Trophoblast cell (in vitro differentiated cells and primary cell): ENCODE results near the gene KRTAP3-1.

Source experiments
- DNase-seq, 2 donors: peaks; one replicate each; pipeline ENCODE4 v3.0.0-alpha.2; 2016
- H2AFZ ChIP-seq: 2 replicates; pipeline ENCODE4 v1.6.1; 2013; ENCODE audit warnings: low read length, moderate library complexity, mild to moderate bottlenecking; ENCODE audit not compliant: insufficient read depth, poor library complexity
- H2AK5ac ChIP-seq: 2 replicates; pipeline ENCODE4 v1.6.1; 2013; ENCODE audit warnings: mild to moderate bottlenecking, low read length
- H2BK120ac ChIP-seq: 2 replicates; pipeline ENCODE4 v1.6.1; 2013; ENCODE audit warnings: low read length, mild to moderate bottlenecking, moderate library complexity; ENCODE audit not compliant: insufficient read depth, poor library complexity
- H2BK12ac ChIP-seq: 2 replicates; pipeline ENCODE4 v1.6.1; 2013; ENCODE audit warnings: mild to moderate bottlenecking, low read length, moderate library complexity
- H2BK5ac ChIP-seq: 2 replicates; pipeline ENCODE4 v1.6.1; 2013; ENCODE audit warnings: low read length, low read depth, moderate library complexity, mild to moderate bottlenecking; ENCODE audit not compliant: poor library complexity
- H3K14ac ChIP-seq: 2 replicates; pipeline ENCODE4 v1.6.1; 2013; ENCODE audit warnings: mild to moderate bottlenecking, low read length
- H3K18ac ChIP-seq: 2 replicates; pipeline ENCODE4 v1.6.1; 2013; ENCODE audit warnings: mild to moderate bottlenecking, low read length
- H3K23ac ChIP-seq: 2 replicates; pipeline ENCODE4 v1.6.1; 2013; ENCODE audit warnings: low read length
- H3K27ac ChIP-seq: 2 replicates; pipeline ENCODE4 v1.5.1; 2013; ENCODE audit warnings: low read depth, mild to moderate bottlenecking, inconsistent platforms, low read length, moderate library complexity
- H3K27me3 ChIP-seq: 2 replicates; pipeline ENCODE4 v1.6.1; 2013; ENCODE audit warnings: inconsistent platforms, mild to moderate bottlenecking, low read length, moderate library complexity; ENCODE audit not compliant: insufficient read depth
- H3K36me3 ChIP-seq, 2 experiments: 1 replicate in 1 of 2; 2 replicates in 1 of 2; pipeline ENCODE4 v1.6.1; 2013; ENCODE audit warnings: low read length in 2 of 2, mild to moderate bottlenecking in 2 of 2, moderate library complexity in 1 of 2; ENCODE audit not compliant: insufficient read depth in 2 of 2, control insufficient read depth in 1 of 2
- H3K4ac ChIP-seq: 2 replicates; pipeline ENCODE4 v1.6.1; 2013; ENCODE audit warnings: low read depth, mild to moderate bottlenecking, low read length, moderate library complexity
- H3K4me1 ChIP-seq, 2 experiments: 1 replicate in 1 of 2; 2 replicates in 1 of 2; pipeline ENCODE4 v1.6.1; 2013; ENCODE audit warnings: low read length in 2 of 2, mild to moderate bottlenecking in 2 of 2, moderate library complexity in 1 of 2; ENCODE audit not compliant: insufficient read depth in 2 of 2, control insufficient read depth in 1 of 2
- H3K4me2 ChIP-seq: 2 replicates; pipeline ENCODE4 v1.6.1; 2013; ENCODE audit warnings: inconsistent platforms, mild to moderate bottlenecking, low read length, moderate library complexity
- H3K4me3 ChIP-seq: 2 replicates; pipeline ENCODE4 v1.5.1; 2013; ENCODE audit warnings: mild to moderate bottlenecking, low read depth, low read length, inconsistent platforms
- H3K79me1 ChIP-seq: one replicate; pipeline ENCODE4 v1.6.1; 2013; ENCODE audit warnings: low read length
- H3K79me2 ChIP-seq: 2 replicates; pipeline ENCODE4 v1.6.1; 2013; ENCODE audit warnings: low read length, mild to moderate bottlenecking; ENCODE audit not compliant: control insufficient read depth, insufficient read depth, poor library complexity
- H3K9ac ChIP-seq: 2 replicates; pipeline ENCODE4 v1.6.1; 2013; ENCODE audit warnings: mild to moderate bottlenecking, low read length
- H3K9me3 ChIP-seq: 2 replicates; pipeline ENCODE4 v1.6.1; 2013; ENCODE audit warnings: low read depth, mild to moderate bottlenecking, control low read depth, inconsistent platforms, low read length; ENCODE audit not compliant: insufficient read depth
- H4K12ac ChIP-seq: 2 replicates; pipeline ENCODE4 v1.6.1; 2013; ENCODE audit warnings: low read depth, mild to moderate bottlenecking, low read length, moderate library complexity
- H4K8ac ChIP-seq: 2 replicates; pipeline ENCODE4 v1.6.1; 2013; ENCODE audit warnings: low read depth, mild to moderate bottlenecking, low read length, moderate library complexity
- H4K91ac ChIP-seq: one replicate; pipeline ENCODE4 v1.6.1; 2013; ENCODE audit warnings: low read depth, mild to moderate bottlenecking, low read length, moderate library complexity
- WGBS: extraction: QIAGEN DNeasy Blood & Tissue Kit; methylation state at CpG from one replicate; pipeline ENCODE4 v1.1.7; 2013; ENCODE audit warnings: missing lambda C conversion rate; ENCODE audit not compliant: insufficient read length, insufficient coverage; ENCODE audit errors: extremely low coverage; 5-methylcytosine and 5-hydroxymethylcytosine counted together

KRTAP3-1 gene

GRCh38 chr17:41020336-41020735 lies 11.4 kb upstream of the KRTAP3-1 start:
- no peak for DNase-seq
- no peaks in the 10 kb centered on the region for H3K4me1 ChIP-seq

GRCh38 chr17:41019415-41019814 lies 10.5 kb upstream of the KRTAP3-1 start:
- Histone ChIP-seq H4K12ac (no peak overlapping the region), H2BK5ac (no peak overlapping the region), H4K8ac (no peak overlapping the region), H3K9me3 (no peaks in the 10 kb centered on the region), H3K9ac (no peak overlapping the region), H3K4me3 (no peak overlapping the region), H3K27ac (no peak overlapping the region), H3K4ac (no peak overlapping the region), H3K18ac (no peak overlapping the region), H3K36me3 (no peaks in the 10 kb centered on the region), H3K27me3 (no peaks in the 10 kb centered on the region), H2AK5ac (no peak overlapping the region), H3K4me1 (no peaks in the 10 kb centered on the region), H3K79me1 (no peaks in the 10 kb centered on the region), H2AFZ (no peak overlapping the region), H2BK120ac (no peak overlapping the region), H3K4me2 (no peak overlapping the region), H3K23ac (no peak overlapping the region), H3K79me2 (no peaks in the 10 kb centered on the region), H4K91ac (no peak overlapping the region), H2BK12ac (no peak overlapping the region), H3K14ac (no peak overlapping the region)
- DNase-seq, result no peak
- WGBS, result no CpG with 5 or more reads among the region's 3 CpGs

More at GRCh38 chr17:41020336-41020735, 11.4 kb upstream of the KRTAP3-1 start:
- Histone ChIP-seq H3K27me3 (no peaks in the 10 kb centered on the region), H3K9ac (no peak overlapping the region), H3K23ac (no peak overlapping the region), H3K4me3 (no peak overlapping the region), H2BK12ac (no peak overlapping the region), H3K9me3 (no peaks in the 10 kb centered on the region), H2AFZ (no peak overlapping the region), H3K18ac (no peak overlapping the region), H2AK5ac (no peak overlapping the region), H3K79me1 (no peaks in the 10 kb centered on the region), H3K79me2 (no peaks in the 10 kb centered on the region), H4K91ac (no peak overlapping the region), H3K14ac (no peak overlapping the region), H3K27ac (no peak overlapping the region), H3K36me3 (no peaks in the 10 kb centered on the region), H3K4me2 (no peak overlapping the region), H2BK5ac (no peak overlapping the region), H4K8ac (no peak overlapping the region), H2BK120ac (no peak overlapping the region), H3K4ac (no peak overlapping the region), H4K12ac (no peak overlapping the region)

DNA sequence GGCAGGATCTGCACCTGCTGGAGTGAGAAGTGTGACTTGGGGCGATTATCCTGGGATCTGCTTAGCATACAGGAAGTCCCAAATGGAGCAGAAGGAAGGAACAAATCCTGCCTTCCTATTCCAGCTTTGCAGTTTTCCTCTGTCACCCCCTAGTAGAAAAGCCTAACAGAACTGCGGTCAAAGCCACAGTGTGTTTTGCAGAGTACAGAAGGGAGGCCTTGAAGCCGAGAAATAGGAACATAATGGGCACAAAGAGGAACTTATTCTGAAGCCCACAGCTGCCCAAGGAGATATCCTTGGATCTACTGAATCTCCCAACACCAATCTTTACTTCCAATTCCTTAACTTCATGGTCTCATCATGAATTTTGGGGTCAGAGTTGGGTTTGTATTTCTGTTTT lies 9.6 kb upstream of the KRTAP3-1 start:
- Histone ChIP-seq H2BK120ac (no peak overlapping the region), H3K27ac (no peak overlapping the region), H3K79me2 (no peaks in the 10 kb centered on the region), H3K4me1 (no peaks in the 10 kb centered on the region), H3K9ac (no peak overlapping the region), H3K27me3 (no peaks in the 10 kb centered on the region), H3K79me1 (no peaks in the 10 kb centered on the region), H3K18ac (no peak overlapping the region), H2BK5ac (no peak overlapping the region), H3K36me3 (no peaks in the 10 kb centered on the region), H3K23ac (no peak overlapping the region), H2AFZ (no peak overlapping the region), H4K8ac (no peak overlapping the region), H2AK5ac (no peak overlapping the region), H3K4me3 (no peak overlapping the region), H2BK12ac (no peak overlapping the region), H4K12ac (no peak overlapping the region), H3K4ac (no peak overlapping the region), H3K9me3 (no peaks in the 10 kb centered on the region), H4K91ac (no peak overlapping the region), H3K14ac (no peak overlapping the region), H3K4me2 (no peak overlapping the region)
- no CpG with 5 or more reads among the region's 3 CpGs for WGBS
- no peak for DNase-seq

- Histone ChIP-seq H3K18ac (no peak overlapping the region), H3K9ac (no peak overlapping the region), H3K27ac (no peak overlapping the region), H3K27me3 (no peaks in the 10 kb centered on the region), H2BK5ac (no peak overlapping the region), H3K9me3 (no peaks in the 10 kb centered on the region), H3K23ac (no peak overlapping the region), H2AFZ (no peak overlapping the region), H4K91ac (no peak overlapping the region), H3K4ac (no peak overlapping the region), H3K14ac (no peak overlapping the region), H3K4me3 (no peak overlapping the region), H3K4me2 (no peak overlapping the region), H2BK12ac (no peak overlapping the region), H3K4me1 (no peaks in the 10 kb centered on the region), H3K36me3 (no peaks in the 10 kb centered on the region), H3K79me2 (no peaks in the 10 kb centered on the region), H3K79me1 (no peaks in the 10 kb centered on the region), H2AK5ac (no peak overlapping the region), H2BK120ac (no peak overlapping the region), H4K8ac (no peak overlapping the region), H4K12ac (no peak overlapping the region)
- WGBS, result no CpG with 5 or more reads among the region's 13 CpGs
- no peak for DNase-seq
Measured at GRCh38 chr17:41016578-41017215, 7.8 kb upstream of the KRTAP3-1 start.
